WTC11 (cell line): ENCODE data around the gene GATAD2A. TPM values are rescaled to one million over a fixed set of nuclear protein-coding genes. Genes with fewer than 3 reads are reported as not detected.

Experiments used
- ATAC-seq: fragments of 200-7000 bp; cut with Tn5 transposase; 2 replicates; pipeline ENCODE4 v1.10.0; 2021; ENCODE audit warnings: mild to moderate bottlenecking, moderate library complexity
- CTCF ChIA-PET: fragments of 300-600 bp; sonication (Branson Sonifier 250); formaldehyde crosslinking; loops from one replicate; lab custom pipeline; 2021; ENCODE audit warnings: antibody characterized with exemption; lab: Charles Lee
- POLR2A ChIA-PET: fragments of 350-600 bp; sonication (Branson Sonifier 250); formaldehyde crosslinking; loops from one replicate; lab custom pipeline; 2021; ENCODE audit warnings: antibody characterized with exemption; lab: Charles Lee
- DNase-seq: peaks from one replicate; pipeline ENCODE4 v3.0.0; 2021; ENCODE audit warnings: low spot score
- H3K27ac Mint-ChIP-seq: 2 replicates; pipeline ENCODE4 v1.8.0; 2021; ENCODE audit warnings: mixed read lengths
- H3K27me3 Mint-ChIP-seq: 2 replicates; pipeline ENCODE4 v1.8.0; 2021; ENCODE audit warnings: low read depth, mild to moderate bottlenecking, moderate library complexity, mixed read lengths
- H3K36me3 Mint-ChIP-seq: 2 replicates; pipeline ENCODE4 v1.8.0; 2021; ENCODE audit warnings: mixed read lengths
- H3K4me1 Mint-ChIP-seq: 2 replicates; pipeline ENCODE4 v1.8.0; 2022; ENCODE audit warnings: mixed read lengths
- H3K4me3 Mint-ChIP-seq: 2 replicates; pipeline ENCODE4 v1.8.0; 2021; ENCODE audit warnings: mild to moderate bottlenecking, moderate library complexity, mixed read lengths
- H3K9me3 Mint-ChIP-seq: 2 replicates; pipeline ENCODE4 v1.8.0; 2021; ENCODE audit warnings: mixed read lengths
- KAT7 ChIP-seq: sonication (generic); formaldehyde crosslinking; IDR thresholded peaks from 2 replicates; pipeline ENCODE4 v1.8.1; 2023; ENCODE audit warnings: missing genetic modification reagents, mild to moderate bottlenecking, borderline replicate concordance
- PRRX2 ChIP-seq: fragments of 250-450 bp; sonication (Bioruptor Pico); IDR thresholded peaks from 2 replicates; pipeline ENCODE4 v1.8.0; 2021; ENCODE audit warnings: mild to moderate bottlenecking
- SMAD3 ChIP-seq: sonication (generic); formaldehyde crosslinking; IDR thresholded peaks from 2 replicates; pipeline ENCODE4 v1.8.0; 2022; ENCODE audit warnings: missing genetic modification reagents, mild to moderate bottlenecking, borderline replicate concordance
- ZNF671 ChIP-seq: fragments of 250-450 bp; sonication (Bioruptor Pico); IDR thresholded peaks from 2 replicates; pipeline ENCODE4 v1.8.0; 2021; ENCODE audit warnings: mild to moderate bottlenecking
- total RNA-seq: library from RNA; stranded (reverse); gene quantifications from 3 replicates; pipeline ENCODE4 v1.2.3, GENCODE V29; 2021
- TF ChIP-seq, protein P1 (sequence below): sonication (generic); formaldehyde crosslinking; IDR thresholded peaks from 2 replicates; pipeline ENCODE4 v1.8.0; 2023; ENCODE audit warnings: missing genetic modification reagents, mild to moderate bottlenecking, borderline replicate concordance
- TF ChIP-seq, protein P2 (sequence below): sonication (generic); formaldehyde crosslinking; IDR thresholded peaks from 2 replicates; pipeline ENCODE4 v1.8.1; 2023; ENCODE audit warnings: mild to moderate bottlenecking, missing genetic modification reagents, borderline replicate concordance
- TF ChIP-seq, protein P3 (sequence below): fragments of 250-450 bp; sonication (Bioruptor Pico); conservative IDR thresholded peaks from 2 replicates; pipeline ENCODE4 v1.9.0; 2021; ENCODE audit warnings: mild to moderate bottlenecking
- TF ChIP-seq, protein P4 (sequence below): fragments of 250-450 bp; sonication (Bioruptor Pico); IDR thresholded peaks from 2 replicates; pipeline ENCODE4 v1.9.0; 2021; ENCODE audit warnings: mild to moderate bottlenecking

Gene GATAD2A
- total RNA-seq, 1 experiment from 2014 or later = 209 TPM

DNA sequence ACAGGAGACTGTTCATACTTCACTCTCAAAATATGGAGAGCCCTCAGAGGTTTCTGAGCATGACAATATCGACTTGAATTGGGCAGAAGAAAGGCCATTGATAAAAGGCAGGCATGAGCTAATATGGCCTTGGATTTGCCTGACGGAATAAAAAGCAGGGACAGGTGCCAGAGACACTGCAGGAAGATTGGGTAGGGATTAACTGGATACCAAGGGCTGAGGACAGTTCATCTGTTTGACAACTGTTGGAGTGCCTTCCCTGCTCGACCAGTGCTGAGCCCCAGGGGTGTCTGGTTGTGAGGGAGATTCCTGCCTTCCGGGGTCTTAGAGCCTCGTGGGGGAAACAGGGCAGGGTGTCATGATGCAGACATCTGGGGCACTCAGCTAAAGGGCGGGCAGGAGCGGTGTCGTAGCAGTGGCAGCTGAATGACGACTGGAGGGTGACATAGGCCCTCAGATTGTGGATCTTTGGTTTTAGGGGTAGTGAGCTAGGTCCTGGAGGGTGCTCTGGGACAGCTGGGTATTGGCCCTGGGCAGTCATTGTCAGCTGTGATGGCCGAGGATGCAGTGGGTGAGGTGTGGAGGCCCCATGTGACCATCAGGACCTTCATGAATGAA lies 12.3 kb downstream of the GATAD2A start (continued):
- TF ChIP-seq KAT7 (CRISPR knock-in tag) = no peak
- no peak for TF ChIP-seq PRRX2 (CRISPR knock-in tag)
- TF ChIP-seq, protein P1, sequence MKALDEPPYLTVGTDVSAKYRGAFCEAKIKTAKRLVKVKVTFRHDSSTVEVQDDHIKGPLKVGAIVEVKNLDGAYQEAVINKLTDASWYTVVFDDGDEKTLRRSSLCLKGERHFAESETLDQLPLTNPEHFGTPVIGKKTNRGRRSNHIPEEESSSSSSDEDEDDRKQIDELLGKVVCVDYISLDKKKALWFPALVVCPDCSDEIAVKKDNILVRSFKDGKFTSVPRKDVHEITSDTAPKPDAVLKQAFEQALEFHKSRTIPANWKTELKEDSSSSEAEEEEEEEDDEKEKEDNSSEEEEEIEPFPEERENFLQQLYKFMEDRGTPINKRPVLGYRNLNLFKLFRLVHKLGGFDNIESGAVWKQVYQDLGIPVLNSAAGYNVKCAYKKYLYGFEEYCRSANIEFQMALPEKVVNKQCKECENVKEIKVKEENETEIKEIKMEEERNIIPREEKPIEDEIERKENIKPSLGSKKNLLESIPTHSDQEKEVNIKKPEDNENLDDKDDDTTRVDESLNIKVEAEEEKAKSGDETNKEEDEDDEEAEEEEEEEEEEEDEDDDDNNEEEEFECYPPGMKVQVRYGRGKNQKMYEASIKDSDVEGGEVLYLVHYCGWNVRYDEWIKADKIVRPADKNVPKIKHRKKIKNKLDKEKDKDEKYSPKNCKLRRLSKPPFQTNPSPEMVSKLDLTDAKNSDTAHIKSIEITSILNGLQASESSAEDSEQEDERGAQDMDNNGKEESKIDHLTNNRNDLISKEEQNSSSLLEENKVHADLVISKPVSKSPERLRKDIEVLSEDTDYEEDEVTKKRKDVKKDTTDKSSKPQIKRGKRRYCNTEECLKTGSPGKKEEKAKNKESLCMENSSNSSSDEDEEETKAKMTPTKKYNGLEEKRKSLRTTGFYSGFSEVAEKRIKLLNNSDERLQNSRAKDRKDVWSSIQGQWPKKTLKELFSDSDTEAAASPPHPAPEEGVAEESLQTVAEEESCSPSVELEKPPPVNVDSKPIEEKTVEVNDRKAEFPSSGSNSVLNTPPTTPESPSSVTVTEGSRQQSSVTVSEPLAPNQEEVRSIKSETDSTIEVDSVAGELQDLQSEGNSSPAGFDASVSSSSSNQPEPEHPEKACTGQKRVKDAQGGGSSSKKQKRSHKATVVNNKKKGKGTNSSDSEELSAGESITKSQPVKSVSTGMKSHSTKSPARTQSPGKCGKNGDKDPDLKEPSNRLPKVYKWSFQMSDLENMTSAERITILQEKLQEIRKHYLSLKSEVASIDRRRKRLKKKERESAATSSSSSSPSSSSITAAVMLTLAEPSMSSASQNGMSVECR (CRISPR knock-in tag) = no peak
- TF ChIP-seq, protein P2, sequence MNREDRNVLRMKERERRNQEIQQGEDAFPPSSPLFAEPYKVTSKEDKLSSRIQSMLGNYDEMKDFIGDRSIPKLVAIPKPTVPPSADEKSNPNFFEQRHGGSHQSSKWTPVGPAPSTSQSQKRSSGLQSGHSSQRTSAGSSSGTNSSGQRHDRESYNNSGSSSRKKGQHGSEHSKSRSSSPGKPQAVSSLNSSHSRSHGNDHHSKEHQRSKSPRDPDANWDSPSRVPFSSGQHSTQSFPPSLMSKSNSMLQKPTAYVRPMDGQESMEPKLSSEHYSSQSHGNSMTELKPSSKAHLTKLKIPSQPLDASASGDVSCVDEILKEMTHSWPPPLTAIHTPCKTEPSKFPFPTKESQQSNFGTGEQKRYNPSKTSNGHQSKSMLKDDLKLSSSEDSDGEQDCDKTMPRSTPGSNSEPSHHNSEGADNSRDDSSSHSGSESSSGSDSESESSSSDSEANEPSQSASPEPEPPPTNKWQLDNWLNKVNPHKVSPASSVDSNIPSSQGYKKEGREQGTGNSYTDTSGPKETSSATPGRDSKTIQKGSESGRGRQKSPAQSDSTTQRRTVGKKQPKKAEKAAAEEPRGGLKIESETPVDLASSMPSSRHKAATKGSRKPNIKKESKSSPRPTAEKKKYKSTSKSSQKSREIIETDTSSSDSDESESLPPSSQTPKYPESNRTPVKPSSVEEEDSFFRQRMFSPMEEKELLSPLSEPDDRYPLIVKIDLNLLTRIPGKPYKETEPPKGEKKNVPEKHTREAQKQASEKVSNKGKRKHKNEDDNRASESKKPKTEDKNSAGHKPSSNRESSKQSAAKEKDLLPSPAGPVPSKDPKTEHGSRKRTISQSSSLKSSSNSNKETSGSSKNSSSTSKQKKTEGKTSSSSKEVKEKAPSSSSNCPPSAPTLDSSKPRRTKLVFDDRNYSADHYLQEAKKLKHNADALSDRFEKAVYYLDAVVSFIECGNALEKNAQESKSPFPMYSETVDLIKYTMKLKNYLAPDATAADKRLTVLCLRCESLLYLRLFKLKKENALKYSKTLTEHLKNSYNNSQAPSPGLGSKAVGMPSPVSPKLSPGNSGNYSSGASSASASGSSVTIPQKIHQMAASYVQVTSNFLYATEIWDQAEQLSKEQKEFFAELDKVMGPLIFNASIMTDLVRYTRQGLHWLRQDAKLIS (CRISPR knock-in tag) = no peak
- TF ChIP-seq, protein P3, sequence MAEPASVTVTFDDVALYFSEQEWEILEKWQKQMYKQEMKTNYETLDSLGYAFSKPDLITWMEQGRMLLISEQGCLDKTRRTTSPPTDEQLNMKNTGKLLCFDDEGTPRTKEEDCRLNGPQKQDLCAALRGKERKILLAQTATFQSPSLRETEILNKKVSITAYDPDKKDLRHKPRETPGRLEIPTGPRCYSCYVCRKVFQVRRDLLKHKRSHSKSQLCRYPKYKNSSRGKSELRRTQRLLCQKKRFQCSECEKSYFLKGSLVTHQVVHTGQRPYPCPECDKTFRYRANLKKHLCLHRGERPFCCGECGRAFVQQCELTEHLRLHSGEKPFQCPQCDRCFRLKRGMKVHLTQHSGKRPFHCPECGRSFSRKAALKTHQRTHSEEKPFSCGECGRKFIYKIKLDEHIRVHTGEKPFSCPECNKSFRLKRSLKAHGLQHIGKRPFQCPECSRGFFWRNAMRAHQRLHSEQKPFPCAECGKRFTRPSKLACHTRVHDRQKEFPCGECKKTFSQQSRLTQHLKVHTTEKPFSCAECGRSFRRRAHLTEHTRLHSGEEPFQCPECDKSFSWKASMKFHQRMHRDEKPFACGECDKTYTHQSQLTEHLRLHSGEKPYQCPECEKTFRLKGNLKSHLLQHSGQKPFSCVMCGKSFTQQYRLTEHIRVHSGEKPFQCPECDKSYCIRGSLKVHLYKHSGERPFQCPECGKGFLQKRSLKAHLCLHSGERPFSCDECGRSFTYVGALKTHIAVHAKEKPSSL (CRISPR knock-in tag) = no peak
- TF ChIP-seq ZNF671 (CRISPR knock-in tag) = no peak

DNA sequence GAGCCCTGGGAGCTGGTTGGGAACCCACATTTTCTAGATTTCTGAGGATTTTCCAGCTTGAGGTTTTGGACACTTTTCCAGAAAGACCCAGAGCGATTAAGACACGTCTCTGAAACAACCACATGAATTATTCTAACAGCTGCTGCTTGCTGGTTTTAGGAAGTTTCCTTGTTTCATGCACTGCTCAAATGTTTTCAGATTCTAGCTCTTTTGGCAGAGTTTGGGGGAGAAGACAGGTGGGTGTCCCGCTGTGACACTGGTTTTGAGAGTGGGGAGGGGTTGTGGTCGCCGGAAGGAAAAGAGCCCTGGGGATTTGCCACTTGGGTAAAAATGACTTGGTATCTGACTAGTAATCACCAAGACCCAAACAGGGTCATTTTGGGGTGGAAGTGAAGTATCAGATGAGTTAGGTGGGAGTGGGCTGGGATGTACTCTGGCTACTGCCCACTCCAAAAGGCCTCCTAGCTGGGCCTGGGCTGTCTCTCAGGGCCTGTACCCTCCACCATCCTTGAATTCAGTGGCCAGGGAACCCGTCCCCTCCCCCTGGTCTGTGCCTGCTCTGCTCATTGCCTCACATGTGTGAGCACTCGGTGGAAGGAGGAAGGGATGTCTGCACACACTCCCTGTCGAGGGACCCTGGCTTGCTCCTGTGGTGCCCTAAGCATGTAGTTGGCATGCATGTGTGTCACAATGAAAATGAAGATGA lies 13.2 kb downstream of the GATAD2A start:
- CTCF ChIA-PET = interaction anchor here (1.2 to 2.2 kb wide), 3 partner anchors 13 to 57 kb away, joined by 3 to 7 read pairs (median 6); partner anchors contain the start of gene GATAD2A
- ATAC-seq = no peak
- POLR2A ChIA-PET = interaction anchor here (1.1 kb wide), 1 partner anchor 12 kb away, joined by 4 read pairs; no protein-coding TSS in a partner anchor
- TF ChIP-seq ZNF671 (CRISPR knock-in tag) = no peak
- no peak for TF ChIP-seq PRRX2 (CRISPR knock-in tag)
- no peak for TF ChIP-seq SMAD3 (CRISPR knock-in tag)
- TF ChIP-seq, protein P4, sequence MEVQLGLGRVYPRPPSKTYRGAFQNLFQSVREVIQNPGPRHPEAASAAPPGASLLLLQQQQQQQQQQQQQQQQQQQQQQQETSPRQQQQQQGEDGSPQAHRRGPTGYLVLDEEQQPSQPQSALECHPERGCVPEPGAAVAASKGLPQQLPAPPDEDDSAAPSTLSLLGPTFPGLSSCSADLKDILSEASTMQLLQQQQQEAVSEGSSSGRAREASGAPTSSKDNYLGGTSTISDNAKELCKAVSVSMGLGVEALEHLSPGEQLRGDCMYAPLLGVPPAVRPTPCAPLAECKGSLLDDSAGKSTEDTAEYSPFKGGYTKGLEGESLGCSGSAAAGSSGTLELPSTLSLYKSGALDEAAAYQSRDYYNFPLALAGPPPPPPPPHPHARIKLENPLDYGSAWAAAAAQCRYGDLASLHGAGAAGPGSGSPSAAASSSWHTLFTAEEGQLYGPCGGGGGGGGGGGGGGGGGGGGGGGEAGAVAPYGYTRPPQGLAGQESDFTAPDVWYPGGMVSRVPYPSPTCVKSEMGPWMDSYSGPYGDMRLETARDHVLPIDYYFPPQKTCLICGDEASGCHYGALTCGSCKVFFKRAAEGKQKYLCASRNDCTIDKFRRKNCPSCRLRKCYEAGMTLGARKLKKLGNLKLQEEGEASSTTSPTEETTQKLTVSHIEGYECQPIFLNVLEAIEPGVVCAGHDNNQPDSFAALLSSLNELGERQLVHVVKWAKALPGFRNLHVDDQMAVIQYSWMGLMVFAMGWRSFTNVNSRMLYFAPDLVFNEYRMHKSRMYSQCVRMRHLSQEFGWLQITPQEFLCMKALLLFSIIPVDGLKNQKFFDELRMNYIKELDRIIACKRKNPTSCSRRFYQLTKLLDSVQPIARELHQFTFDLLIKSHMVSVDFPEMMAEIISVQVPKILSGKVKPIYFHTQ (CRISPR knock-in tag) = no peak
- TF ChIP-seq, protein P3 (CRISPR knock-in tag) = no peak
- Mint-ChIP-seq H3K36me3 (peaks cover 3% of the 10 kb centered on the region), H3K27ac (peak overlapping the region; percentile 96), H3K4me3 (no peak overlapping the region), H3K4me1 (peaks cover 34% of the 10 kb centered on the region), H3K9me3 (0 out of 2 replicates have a peak, but pooled peaks cover 5% of the 10 kb centered on the region), H3K27me3 (no peaks in the 10 kb centered on the region)
- DNase-seq = no peak
